PFSK-1 (cell line): ENCODE data around the gene PPP2R2B.

Experiments
- SIN3A ChIP-seq: IDR thresholded peaks from 2 replicates; pipeline ENCODE4 v1.6.1; 2012; ENCODE audit warnings: mild to moderate bottlenecking, low read length, moderate library complexity, borderline replicate concordance; ENCODE audit not compliant: insufficient read depth
- TAF1 ChIP-seq: IDR thresholded peaks from 2 replicates; pipeline ENCODE4 v1.6.1; 2012; ENCODE audit warnings: low read length, control low read depth, borderline replicate concordance; ENCODE audit not compliant: insufficient read depth
- TF ChIP-seq, protein P1 (sequence below), 2 experiments: IDR thresholded peaks; 2 replicates each; pipeline versions ENCODE4 v1.6.1 to v1.8.0; 2011 to 2012; ENCODE audit warnings: low read depth in 2 of 2, low read length in 2 of 2, control low read depth in 1 of 2, inconsistent platforms in 1 of 2, mild to moderate bottlenecking in 1 of 2, moderate library complexity in 1 of 2; ENCODE audit not compliant: insufficient read depth in 1 of 2

DNA sequence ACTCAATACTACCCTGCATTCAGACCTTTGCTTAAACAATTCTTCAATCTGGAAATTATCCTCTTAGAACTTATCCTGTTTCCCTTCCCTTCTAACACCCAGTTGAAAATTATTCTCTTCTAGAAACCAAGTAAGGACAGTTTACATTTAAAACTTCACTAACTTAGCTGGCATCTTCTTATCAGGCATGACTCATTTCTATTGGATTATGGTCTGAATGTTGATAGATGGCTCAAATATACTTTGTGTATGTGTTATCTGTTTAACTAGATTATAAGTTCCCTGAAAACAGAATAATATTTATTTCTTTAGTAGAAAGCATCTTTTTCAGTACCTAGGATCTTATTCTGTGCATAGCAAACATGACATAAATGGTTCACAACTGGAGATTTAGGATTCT is 161.9 kb downstream of the PPP2R2B start:
- no peak for TF ChIP-seq TAF1
- TF ChIP-seq, protein P1, sequence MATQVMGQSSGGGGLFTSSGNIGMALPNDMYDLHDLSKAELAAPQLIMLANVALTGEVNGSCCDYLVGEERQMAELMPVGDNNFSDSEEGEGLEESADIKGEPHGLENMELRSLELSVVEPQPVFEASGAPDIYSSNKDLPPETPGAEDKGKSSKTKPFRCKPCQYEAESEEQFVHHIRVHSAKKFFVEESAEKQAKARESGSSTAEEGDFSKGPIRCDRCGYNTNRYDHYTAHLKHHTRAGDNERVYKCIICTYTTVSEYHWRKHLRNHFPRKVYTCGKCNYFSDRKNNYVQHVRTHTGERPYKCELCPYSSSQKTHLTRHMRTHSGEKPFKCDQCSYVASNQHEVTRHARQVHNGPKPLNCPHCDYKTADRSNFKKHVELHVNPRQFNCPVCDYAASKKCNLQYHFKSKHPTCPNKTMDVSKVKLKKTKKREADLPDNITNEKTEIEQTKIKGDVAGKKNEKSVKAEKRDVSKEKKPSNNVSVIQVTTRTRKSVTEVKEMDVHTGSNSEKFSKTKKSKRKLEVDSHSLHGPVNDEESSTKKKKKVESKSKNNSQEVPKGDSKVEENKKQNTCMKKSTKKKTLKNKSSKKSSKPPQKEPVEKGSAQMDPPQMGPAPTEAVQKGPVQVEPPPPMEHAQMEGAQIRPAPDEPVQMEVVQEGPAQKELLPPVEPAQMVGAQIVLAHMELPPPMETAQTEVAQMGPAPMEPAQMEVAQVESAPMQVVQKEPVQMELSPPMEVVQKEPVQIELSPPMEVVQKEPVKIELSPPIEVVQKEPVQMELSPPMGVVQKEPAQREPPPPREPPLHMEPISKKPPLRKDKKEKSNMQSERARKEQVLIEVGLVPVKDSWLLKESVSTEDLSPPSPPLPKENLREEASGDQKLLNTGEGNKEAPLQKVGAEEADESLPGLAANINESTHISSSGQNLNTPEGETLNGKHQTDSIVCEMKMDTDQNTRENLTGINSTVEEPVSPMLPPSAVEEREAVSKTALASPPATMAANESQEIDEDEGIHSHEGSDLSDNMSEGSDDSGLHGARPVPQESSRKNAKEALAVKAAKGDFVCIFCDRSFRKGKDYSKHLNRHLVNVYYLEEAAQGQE (IDR thresholded peaks at IDR 0.05; ENCODE audit: insufficient read depth in 1 of 2, low read depth in 2 of 2, low read length in 2 of 2): no peak
- no peak for TF ChIP-seq SIN3A
